H1 (cell line): ENCODE measurements around the gene CACNA1G. TPM values are rescaled to one million over a fixed set of nuclear protein-coding genes. Genes with fewer than 3 reads are reported as not detected.

Experiments
- ASH2L ChIP-seq: fragments of 200-600, 300-600 bp; sonication (generic); IDR thresholded peaks from one replicate; pipeline ENCODE4 v1.7.1; 2017; ENCODE audit warnings: low read length
- polyA plus RNA-seq, 7 experiments: library from polyadenylated mRNA; depleted of rRNA in 3 of 7; stranded (reverse) in 5 of 7; unstranded in 2 of 7; fragments of >200 nt in 5 of 7; fragments of 200-250 nt in 2 of 7; gene quantifications; 1 replicate in 5 of 7; 2 replicates in 1 of 7; 4 replicates in 1 of 7; pipeline versions ENCODE4 v1.2.1 to v1.2.3, GENCODE V29; 2011 to 2013; ENCODE audit warnings: missing spikeins in 2 of 7, mixed read lengths in 2 of 7
- total RNA-seq: library from RNA; stranded (reverse); fragmentation: NEBNext Ultra II Directional; extraction: Animal tissue kit (Norgen Biotek cat#: 25700); gene quantifications from 2 replicates; pipeline ENCODE4 v1.2.1, GENCODE V29; 2021

CACNA1G gene
- total and polyA plus RNA-seq, 2 of the 8 experiments (the other 6 are each of a cell fraction or from before 2014, with no cell fraction given): 2.9 to 4.9 TPM

- TF ChIP-seq ASH2L: no peak
These were observed 104.4 kb downstream of the CACNA1G start (continued) for GRCh38 chr17:50664788-50665458.
